DMS 273 treated with DMSO at 0.1 percent for 48 hours (cell line): ENCODE measurements around the gene ZNF674.
"Not testable (repeated sequence)": the region's sequence is repeated elsewhere in the genome, so short reads cannot be mapped to it uniquely, and the experiment has no call there.

Experiments
- DNase-seq: peaks from one replicate; lab custom pipeline; 2025; lab: John Stamatoyannopoulos, UW

ZNF674 gene

GRCh38 chrX:46463682-46464081 lies 81.5 kb downstream of the ZNF674 start:
- no peak for DNase-seq

GRCh38 chrX:46461660-46462191 lies 83.5 kb downstream of the ZNF674 start:
- DNase-seq = no peak

DNA sequence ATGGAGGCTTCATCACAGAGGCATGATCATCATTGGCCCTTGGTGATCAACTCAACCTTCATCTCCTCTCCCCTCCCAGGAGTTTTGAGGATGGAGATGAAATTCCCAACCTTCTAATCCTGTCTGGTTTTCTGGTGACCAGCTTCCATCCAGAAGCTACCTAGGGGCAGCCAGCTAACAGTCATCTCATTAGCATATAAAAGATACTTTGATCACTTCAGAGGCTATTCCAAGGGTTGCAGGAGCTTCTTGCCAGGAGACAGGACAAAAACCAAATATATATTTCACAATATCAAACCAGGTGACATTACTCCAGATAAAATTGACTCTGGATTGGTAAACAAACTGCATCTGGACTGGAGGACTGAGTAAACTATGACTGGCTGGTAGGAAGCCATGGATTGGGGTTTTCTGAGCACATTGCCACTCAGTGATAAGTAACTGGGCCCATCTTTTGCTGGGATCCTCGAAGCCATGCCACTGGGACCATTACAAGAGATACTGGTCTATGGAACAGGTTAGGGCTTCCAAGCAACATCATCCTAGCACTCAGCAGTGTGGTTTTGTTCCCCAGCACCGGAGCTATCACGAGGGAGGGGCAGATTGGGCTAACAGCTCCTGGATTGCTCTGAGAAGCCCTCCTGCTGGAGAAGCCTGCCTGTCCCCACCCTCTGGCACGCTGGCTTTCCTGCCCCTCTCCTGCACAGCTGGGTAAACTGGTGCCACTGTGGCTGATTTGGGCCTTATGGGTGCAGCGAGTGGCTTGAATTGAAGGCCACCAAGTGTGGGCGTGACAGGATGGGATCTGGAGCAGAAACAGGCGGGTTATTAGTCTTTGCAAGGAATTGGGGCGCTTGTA lies 84.2 kb downstream of the ZNF674 start:
- DNase-seq = not testable (repeated sequence)

GRCh38 chrX:46459603-46460002 lies 85.6 kb downstream of the ZNF674 start:
- no peak for DNase-seq

DNA sequence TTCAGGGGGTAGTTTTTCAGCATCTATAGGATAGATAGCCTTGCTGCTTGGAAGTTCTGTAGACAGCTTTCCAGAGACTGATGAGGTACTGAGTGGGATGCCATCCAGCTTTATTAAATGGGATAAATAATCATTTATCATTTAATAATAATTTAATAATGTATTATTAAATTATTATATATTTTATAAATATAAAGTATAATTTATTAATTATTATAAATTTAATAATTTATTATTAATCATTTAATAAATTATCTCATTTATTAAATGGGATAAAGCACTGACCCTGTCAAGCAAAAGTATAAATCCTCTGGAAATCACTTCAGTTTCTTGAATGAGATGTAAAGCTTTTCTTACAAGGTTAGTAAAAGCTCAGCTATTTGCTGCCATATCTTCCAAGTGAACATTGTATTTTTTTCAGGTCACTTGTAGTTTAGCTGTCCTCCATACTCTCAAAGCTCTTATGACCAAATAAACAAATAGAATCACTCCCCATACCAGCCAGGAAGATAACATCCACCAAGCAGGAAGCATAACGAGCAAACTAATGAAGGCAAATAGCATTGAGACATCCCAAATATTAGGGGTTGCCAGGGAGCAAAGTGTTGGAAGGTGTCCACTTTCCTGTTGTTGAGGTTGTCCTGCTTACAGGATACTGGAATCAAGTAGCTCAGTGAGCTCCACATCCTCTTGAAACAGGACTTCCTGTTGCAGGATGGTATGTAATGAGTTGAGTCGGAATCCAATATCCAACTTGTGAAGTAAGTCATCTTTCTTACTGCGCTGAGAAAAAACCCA lies 88.9 kb downstream of the ZNF674 start:
- DNase-seq = no peak
